Measurements from ENCODE around the gene ALCAM. TPM values are rescaled to one million over a fixed set of nuclear protein-coding genes. Genes with fewer than 3 reads are reported as not detected.

The ALCAM gene
- total RNA-seq, 1 experiment from 2014 or later, result 0.41 TPM

DNA sequence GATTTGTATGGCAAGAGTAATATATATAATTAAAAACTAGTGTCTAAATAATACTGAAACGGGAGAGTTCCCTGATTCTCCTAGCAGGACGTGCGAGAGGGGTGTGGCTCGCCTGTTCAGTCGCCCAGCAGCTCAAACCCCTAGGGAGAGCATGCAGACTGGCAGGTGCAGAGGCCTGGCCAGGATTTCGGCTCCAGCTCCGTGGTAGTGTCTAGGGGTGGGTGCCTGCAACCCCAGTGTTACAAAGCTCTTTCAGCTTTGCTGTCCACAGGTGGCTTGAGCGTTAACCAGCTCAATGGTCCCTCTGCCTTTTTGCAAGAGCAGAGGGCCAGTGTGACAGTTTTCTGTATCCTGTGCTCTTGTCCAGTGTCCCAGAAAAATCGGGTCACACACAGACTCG is 226.6 kb downstream of the ALCAM start:
- ChIA-PET CTCF (no interaction called here), POLR2A (no interaction called here)
- Histone ChIP-seq H3K27me3 (replicated peaks; ENCODE audit: control insufficient read depth, insufficient read depth, low read length) (no peaks in the 10 kb centered on the region), H3K4me3 (ENCODE audit: low read depth, low read length) (no peak overlapping the region), H3K4me1 (no peaks in the 10 kb centered on the region), H3K9me3 (peaks cover 3% of the 10 kb centered on the region; the same call in 1 of the 2 replicates), H3K36me3 (ENCODE audit: control insufficient read depth, insufficient read depth, low read length) (no peaks in the 10 kb centered on the region)
- Mint-ChIP-seq H3K4me1 (ENCODE audit: low read depth, unreplicated experiment) (no peaks in the 10 kb centered on the region), H3K4me3 (ENCODE audit: unreplicated experiment) (no peak overlapping the region), H3K27ac (ENCODE audit: unreplicated experiment) (no peak overlapping the region), H3K9me3 (ENCODE audit: unreplicated experiment) (peaks cover 9% of the 10 kb centered on the region), H3K27me3 (ENCODE audit: insufficient read depth, unreplicated experiment) (no peaks in the 10 kb centered on the region), H3K36me3 (ENCODE audit: insufficient read depth, unreplicated experiment) (no peaks in the 10 kb centered on the region)
- intact Hi-C loops (cut with micrococcal nuclease; ENCODE audit: unreplicated experiment), result no loop called here
- no peak for TF ChIP-seq CTCF (IDR thresholded peaks at IDR 0.05; ENCODE audit: insufficient read depth in 1 of 2, low read depth in 1 of 2, low read length in 1 of 2, severe bottlenecking in 1 of 2, unreplicated experiment in 1 of 2)
- DNase-seq, result no peak
- BruUV-seq (replicated peaks), result no TSS peak

DNA sequence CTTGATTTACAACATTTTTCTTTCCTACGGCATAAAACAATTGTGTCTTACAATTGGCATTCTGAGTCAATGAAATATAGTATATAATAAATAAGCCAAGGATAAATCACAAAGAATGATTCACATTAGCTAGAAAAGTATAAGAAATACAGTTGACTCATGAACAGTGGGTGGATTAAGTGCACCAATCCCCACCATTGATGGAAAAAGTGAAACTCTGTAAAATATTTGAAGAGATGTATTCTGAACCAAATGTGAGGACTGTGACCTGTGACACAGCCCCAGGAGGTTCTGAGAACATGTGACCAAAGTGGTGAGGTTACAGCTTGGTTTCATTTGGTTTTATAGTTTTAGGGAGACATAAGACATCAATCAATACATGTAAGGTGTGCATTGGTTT is 227.5 kb downstream of the ALCAM start:
- Mint-ChIP-seq H3K27me3 (ENCODE audit: insufficient read depth, unreplicated experiment) (no peaks in the 10 kb centered on the region), H3K4me1 (ENCODE audit: low read depth, unreplicated experiment) (no peaks in the 10 kb centered on the region), H3K36me3 (ENCODE audit: insufficient read depth, unreplicated experiment) (no peaks in the 10 kb centered on the region), H3K4me3 (ENCODE audit: unreplicated experiment) (no peak overlapping the region), H3K9me3 (ENCODE audit: unreplicated experiment) (peaks cover 9% of the 10 kb centered on the region), H3K27ac (ENCODE audit: unreplicated experiment) (no peak overlapping the region)
- H3K9me3 ChIP-seq, result peaks cover 3% of the 10 kb centered on the region; the same call in 1 of the 2 replicates
- no peak for DNase-seq
- H3K36me3 ChIP-seq (ENCODE audit: control insufficient read depth, insufficient read depth, low read length), result no peaks in the 10 kb centered on the region
- intact Hi-C loops (cut with micrococcal nuclease; ENCODE audit: unreplicated experiment), result no loop called here
- no peaks in the 10 kb centered on the region for H3K27me3 ChIP-seq (replicated peaks; ENCODE audit: control insufficient read depth, insufficient read depth, low read length)
- no peak for TF ChIP-seq CTCF (IDR thresholded peaks at IDR 0.05; ENCODE audit: insufficient read depth in 1 of 2, low read depth in 1 of 2, low read length in 1 of 2, severe bottlenecking in 1 of 2, unreplicated experiment in 1 of 2)
- ChIA-PET CTCF (no interaction called here), POLR2A (no interaction called here)
- no peaks in the 10 kb centered on the region for H3K4me1 ChIP-seq
- BruUV-seq (replicated peaks), result no TSS peak
- no peak overlapping the region for H3K4me3 ChIP-seq (ENCODE audit: low read depth, low read length)

- H3K36me3 ChIP-seq (ENCODE audit: control insufficient read depth, insufficient read depth, low read length), result no peaks in the 10 kb centered on the region
- H3K36me3 Mint-ChIP-seq (ENCODE audit: insufficient read depth, unreplicated experiment), result no peaks in the 10 kb centered on the region
- no peaks in the 10 kb centered on the region for H3K27me3 ChIP-seq (replicated peaks; ENCODE audit: control insufficient read depth, insufficient read depth, low read length)
- H3K4me1 Mint-ChIP-seq (ENCODE audit: low read depth, unreplicated experiment), result no peaks in the 10 kb centered on the region
- H3K4me3 Mint-ChIP-seq (ENCODE audit: unreplicated experiment), result no peak overlapping the region
- intact Hi-C loops (cut with micrococcal nuclease; ENCODE audit: unreplicated experiment), result no loop called here
- H3K27ac Mint-ChIP-seq (ENCODE audit: unreplicated experiment), result no peak overlapping the region
- no peak for DNase-seq
- no peak for TF ChIP-seq CTCF (IDR thresholded peaks at IDR 0.05; ENCODE audit: insufficient read depth in 1 of 2, low read depth in 1 of 2, low read length in 1 of 2, severe bottlenecking in 1 of 2, unreplicated experiment in 1 of 2)
- H3K27me3 Mint-ChIP-seq (ENCODE audit: insufficient read depth, unreplicated experiment), result no peaks in the 10 kb centered on the region
- H3K9me3 ChIP-seq, result peaks cover 3% of the 10 kb centered on the region; the same call in 1 of the 2 replicates
- ChIA-PET CTCF (no interaction called here), POLR2A (no interaction called here)
- peaks cover 9% of the 10 kb centered on the region for H3K9me3 Mint-ChIP-seq (ENCODE audit: unreplicated experiment)
- no peak overlapping the region for H3K4me3 ChIP-seq (ENCODE audit: low read depth, low read length)
- H3K4me1 ChIP-seq, result no peaks in the 10 kb centered on the region
- BruUV-seq (replicated peaks), result no TSS peak
These were observed 231.5 kb downstream of the ALCAM start for GRCh38 chr3:105598042-105598796.
